Activated CD8-positive, alpha-beta memory T cell treated with anti-CD3 and anti-CD28 coated beads for 4 hours (primary cell): ENCODE measurements around the gene ZNF416.

ENCODE experiments used
- DNase-seq, 2 donors: peaks; one replicate each; pipeline ENCODE4 v3.0.0-alpha.2; 2020; ENCODE audit warnings: low read depth in 2 of 2

ZNF416 gene

DNA sequence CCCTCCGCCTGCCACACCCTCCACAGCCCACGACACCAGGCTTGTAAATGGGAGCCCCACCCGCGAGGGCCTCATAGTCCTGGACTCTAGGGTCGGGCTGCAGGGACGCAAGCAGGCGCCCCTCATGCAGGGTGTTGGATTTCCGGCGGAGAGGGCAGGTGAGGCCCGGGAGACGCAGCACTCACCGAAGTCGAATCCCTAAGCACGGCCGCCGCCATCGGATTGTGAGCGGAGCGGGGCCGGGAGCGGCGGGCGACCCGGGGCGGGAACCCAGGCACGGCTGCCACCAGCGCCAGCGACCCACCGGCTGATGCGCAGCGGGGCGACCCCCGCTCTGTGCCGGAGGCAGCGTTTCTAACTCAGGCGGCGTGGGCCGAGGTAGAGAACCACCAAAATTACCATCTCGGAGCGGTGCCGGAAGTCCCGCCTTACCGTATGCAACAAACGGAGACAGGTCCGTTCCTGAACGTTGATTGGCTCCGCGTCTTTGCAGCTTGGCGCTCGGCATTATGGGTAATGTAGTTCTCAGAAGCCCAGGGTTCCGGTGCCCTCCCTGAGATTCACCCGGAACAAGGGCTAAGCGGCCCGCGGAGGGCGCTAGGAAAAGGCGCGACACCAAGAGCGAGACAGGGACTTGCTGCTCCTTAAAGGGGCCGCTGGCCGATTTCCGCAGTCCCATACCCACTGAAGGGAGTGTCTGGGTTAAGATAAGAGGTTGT lies at the start of gene ZNF416:
Gene ZNF416, minus strand, starts transcription at position 425 of the 719 bp plus-strand sequence. Its CDS starts 207 bp downstream, at position 218.
- DNase-seq: peak; percentile 87 to 95

DNA sequence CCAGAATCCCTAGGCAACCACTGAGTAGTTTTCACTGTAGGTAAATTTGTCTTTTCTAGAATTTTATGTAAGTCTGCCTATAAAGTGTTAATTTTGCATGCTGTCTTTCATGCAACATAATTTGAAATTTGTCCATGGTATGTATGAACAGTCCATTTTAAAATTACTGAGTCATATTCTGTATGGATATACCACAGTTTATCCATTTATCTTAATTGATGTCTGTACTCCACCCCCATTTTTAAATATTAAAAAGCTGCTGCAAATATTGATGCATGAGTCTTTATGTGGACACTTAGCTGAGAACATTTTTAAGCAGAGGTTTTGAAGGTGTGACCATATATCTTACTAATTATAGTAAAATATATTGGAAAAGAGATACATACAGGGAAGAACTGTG lies 44.4 kb upstream of the ZNF416 start:
- no peak for DNase-seq

- DNase-seq: no peak
Observed at GRCh38 chr19:57620673-57621348, 42.1 kb upstream of the ZNF416 start.

DNA sequence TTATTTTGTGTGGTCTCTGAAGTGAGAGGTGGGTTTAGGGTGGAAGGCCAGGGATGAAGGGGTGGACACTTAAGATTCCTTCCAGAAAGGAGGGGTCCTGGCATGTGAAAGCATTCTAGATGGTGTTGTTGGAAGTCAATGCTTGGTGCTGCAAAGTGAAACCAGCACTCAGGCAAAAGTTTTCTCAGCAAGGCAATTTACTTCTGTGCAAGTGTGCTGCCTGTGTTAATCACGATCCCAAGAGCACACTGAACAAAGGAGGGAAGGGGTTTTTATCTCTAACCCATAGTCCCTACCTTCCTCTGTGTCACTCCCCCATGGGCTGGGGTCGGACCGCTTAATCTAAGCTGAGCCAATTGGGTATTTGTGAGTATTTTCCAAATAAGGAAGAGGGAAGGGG lies 36.6 kb upstream of the ZNF416 start:
- no peak for DNase-seq

GRCh38 chr19:57613941-57614743 lies 35.4 kb upstream of the ZNF416 start, which contains the start of gene ZNF134:
Gene ZNF134 (plus strand): TSS chr19:57614242. CDS start chr19:57619469, 5,227 bp downstream.
- DNase-seq: peak; percentile 77 to 85

GRCh38 chr19:57611113-57611512 lies 32.4 kb upstream of the ZNF416 start:
- no peak for DNase-seq

DNA sequence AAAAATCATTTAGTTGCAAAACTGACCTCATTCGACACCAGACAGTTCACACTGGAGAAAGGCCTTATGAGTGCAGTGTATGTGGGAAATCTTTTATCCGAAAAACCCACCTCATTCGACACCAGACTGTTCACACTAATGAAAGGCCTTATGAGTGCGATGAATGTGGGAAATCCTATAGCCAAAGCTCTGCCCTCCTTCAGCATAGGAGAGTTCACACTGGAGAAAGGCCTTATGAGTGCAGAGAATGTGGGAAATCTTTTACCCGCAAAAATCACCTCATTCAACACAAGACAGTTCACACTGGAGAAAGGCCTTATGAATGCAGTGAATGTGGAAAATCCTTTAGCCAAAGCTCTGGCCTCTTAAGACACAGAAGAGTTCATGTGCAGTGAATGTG lies 28.2 kb upstream of the ZNF416 start:
- no peak for DNase-seq

DNA sequence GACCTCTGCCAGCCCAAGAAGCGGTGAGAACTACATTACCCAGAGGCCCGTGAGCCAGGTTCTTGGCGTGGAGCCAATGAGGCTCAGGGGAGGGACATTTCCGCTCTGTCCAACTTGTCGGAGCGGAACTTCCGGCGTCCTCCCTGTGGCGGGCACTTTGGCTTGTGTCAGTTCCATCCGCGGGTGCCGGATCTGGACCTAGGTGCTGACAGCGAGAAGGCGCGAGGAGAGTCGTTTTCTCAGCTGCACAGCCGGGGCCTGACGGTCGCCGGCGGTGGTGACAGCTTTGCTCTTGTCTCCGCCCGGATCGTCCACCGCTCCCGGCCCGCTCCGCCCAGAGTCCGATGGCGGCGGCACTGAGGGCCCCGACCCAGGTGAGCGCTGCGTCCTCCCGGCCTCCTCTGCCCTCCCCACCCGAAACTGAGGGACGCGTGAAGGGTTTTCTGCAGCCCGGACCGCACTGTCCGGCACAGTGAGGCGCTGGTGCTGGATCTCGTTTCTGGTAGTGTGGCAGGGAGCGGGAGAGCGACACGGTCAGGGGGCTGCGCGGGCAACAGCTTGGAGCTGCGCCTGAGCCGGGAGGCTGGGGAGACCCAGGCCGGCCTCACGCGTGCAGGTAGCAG lies 21.2 kb upstream of the ZNF416 start, which contains the start of gene ZNF530:
Gene ZNF530, plus strand, starts transcription at position 125 of the 623 bp plus-strand sequence. CDS start 4,461 bp downstream, outside the sequence.
- DNase-seq: peak; percentile 72 to 76

DNA sequence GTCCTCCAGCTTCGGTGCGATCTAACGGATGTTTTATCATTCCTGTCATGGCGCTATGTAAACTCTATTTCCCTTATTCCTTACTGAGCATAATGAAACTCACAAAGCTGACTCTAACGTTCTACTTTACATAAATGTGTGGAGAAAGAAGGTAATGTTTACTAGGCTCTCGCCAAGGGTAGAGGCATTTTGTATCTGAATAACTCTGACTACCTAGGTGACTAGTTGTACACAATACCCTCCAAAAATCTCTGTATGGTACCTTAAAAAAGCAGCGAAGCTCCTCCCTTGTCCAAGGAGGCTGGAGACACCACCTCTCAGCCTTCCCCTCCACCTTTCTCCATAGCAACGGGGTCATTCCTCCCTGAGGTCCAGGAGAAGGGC lies 20.7 kb upstream of the ZNF416 start:
- no peak for DNase-seq

DNA sequence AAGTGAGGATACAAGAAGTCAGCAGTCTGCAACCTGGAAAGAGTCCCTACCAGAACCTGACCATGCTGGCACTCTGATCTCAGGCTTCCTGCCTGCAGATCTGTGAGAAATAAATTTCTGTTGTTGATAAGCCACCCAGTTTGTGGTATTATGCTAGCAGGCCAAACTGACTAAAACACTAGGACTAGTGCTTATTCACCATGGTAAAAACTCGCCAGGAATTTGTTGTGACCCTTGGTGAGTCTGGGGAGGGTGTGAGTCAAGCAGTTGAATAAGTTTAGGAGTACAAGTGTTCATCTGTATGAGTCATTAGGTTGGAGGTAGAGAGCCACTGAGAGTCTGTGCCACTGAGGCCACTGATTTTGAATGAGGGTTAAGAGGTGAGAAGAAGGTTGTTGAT lies 8.8 kb upstream of the ZNF416 start:
- DNase-seq: no peak

GRCh38 chr19:57583521-57584416 lies 5.1 kb upstream of the ZNF416 start, which contains the start of gene ZIK1:
Gene ZIK1 (plus strand): TSS chr19:57584145. CDS start chr19:57584357, 212 bp downstream.
- DNase-seq: peak; percentile 78 to 84

GRCh38 chr19:57583104-57583520 lies 4.4 kb upstream of the ZNF416 start:
- no peak for DNase-seq

- DNase-seq: no peak
Observed at GRCh38 chr19:57576661-57577060, 2.0 kb downstream of the ZNF416 start.

- DNase-seq: no peak
Observed at GRCh38 chr19:57572415-57572947, 6.2 kb downstream of the ZNF416 start.

DNA sequence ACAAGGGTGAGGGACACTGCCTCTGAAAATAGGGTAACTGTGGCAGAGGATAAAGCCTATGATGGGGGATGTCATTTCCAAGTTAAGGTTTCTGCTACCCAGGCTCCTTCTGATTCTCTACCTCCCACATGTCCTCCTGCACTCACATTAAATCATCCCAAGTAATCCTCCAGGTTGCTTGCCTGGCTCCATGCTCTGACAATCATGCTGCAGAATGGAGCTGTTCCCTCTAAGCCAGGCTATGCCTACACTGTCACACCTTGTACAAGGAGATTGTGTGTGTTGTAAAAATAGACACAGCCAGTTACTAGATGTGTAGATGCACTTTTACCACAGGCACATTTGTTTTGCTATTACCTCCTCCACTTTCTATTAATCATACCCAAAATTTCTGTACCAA lies 8.0 kb downstream of the ZNF416 start:
- DNase-seq: no peak

DNA sequence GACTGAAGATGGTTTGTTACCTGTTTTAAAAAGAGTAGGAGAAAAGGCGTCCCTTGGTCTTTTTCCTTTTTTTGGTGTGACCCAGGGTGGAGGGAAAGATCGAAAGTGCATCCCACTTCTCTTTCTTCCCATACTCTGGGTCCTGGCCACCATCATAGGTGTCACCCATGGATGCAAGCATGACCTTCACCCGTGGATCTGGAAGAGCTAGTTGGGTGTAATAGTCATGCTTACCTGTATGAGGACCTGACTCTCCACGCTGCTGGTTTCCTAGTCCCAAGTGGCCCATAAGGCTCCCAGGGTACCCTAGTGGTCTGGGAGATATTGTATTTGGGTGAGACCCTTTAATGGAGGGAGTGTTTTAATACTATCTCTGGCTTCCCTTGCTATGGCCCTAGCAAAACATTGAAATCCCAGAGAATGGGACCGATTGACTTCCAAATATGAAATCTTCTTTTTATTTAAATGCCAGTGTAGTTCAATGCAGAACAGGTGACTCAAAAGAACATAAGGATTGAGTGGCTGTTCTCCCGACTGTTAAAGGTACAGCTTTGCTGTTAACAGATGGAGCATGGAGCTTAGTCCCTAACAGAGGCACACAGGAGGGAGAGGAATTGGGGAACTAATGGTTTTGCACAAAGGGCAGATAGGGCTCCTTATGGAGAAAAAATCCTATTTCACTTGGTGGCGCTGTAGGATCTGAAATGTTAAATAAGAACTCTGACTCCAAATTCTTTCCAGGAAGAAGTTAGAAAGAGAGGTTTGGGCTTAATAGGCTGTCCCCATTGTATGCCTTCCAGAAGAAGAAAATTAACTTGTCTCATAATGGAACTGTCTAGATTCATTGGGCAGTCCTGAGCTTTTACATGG lies 12.1 kb downstream of the ZNF416 start:
- DNase-seq: no peak

DNA sequence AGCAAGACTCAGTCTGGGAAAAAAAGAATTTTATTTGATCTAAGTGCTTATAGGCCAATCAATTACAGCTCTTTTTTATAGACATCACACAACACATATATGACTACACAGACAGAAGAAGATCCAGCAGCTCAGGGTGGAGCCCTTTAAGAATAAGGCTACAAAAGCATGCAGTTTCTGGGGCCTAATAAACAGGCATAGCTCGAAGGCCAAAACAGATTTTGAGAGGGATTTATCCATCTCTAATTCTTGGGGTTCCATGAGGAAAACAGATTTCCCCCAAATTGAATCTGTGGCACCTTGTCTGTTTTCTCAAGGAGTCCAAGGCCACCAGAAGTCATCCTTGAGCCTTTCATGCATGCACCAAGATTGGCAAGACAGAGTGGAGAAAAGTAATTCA lies 15.2 kb downstream of the ZNF416 start:
- DNase-seq: no peak

- DNase-seq: no peak
Observed at GRCh38 chr19:57560049-57560491, 18.6 kb downstream of the ZNF416 start.

- DNase-seq: peak; percentile 78 to 81
Observed at GRCh38 chr19:57559404-57560025, 19.2 kb downstream of the ZNF416 start, which contains the start of gene ZNF550. Gene ZNF550 (minus strand): TSS chr19:57559863. CDS start chr19:57559682, 181 bp downstream.
